HEK293 (cell line): ENCODE results near the gene ACADL.

Experiments used
- CTCF ChIA-PET: fragments of 350-600 bp; formaldehyde crosslinking; extraction: SDS; loops from one replicate; lab custom pipeline; 2021; ENCODE audit warnings: antibody characterized with exemption; lab: Yijun Ruan, JAX
- POLR2A ChIA-PET: fragments of 300-600 bp; formaldehyde crosslinking; extraction: SDS; loops from one replicate; lab custom pipeline; 2020; ENCODE audit warnings: antibody characterized with exemption, inconsistent platforms; lab: Yijun Ruan, JAX
- H3K27ac ChIP-seq: fragments of 200-500 bp; sonication (Bioruptor generic); 2 replicates; pipeline ENCODE4 v1.5.1; 2014; ENCODE audit warnings: low read depth, low read length, control low read depth, inconsistent platforms; ENCODE audit errors: extremely low read depth
- H3K36me3 ChIP-seq, 2 experiments: fragments of 200-500 bp in 1 of 2; sonication (Bioruptor generic) in 1 of 2; 1 replicate in 1 of 2; 2 replicates in 1 of 2; pipeline ENCODE4 v1.5.1; 2014 to 2017; ENCODE audit warnings: inconsistent platforms in 2 of 2, low read length in 2 of 2; ENCODE audit not compliant: control insufficient read depth in 2 of 2, insufficient read depth in 1 of 2
- H3K4me1 ChIP-seq: fragments of 200-500 bp; sonication (Bioruptor generic); 2 replicates; pipeline ENCODE4 v1.5.1; 2014; ENCODE audit warnings: mild to moderate bottlenecking, low read length, inconsistent platforms; ENCODE audit not compliant: control insufficient read depth, insufficient read depth
- H3K4me3 ChIP-seq: 2 replicates; pipeline ENCODE4 v1.5.1; 2011; ENCODE audit warnings: low read depth, mild to moderate bottlenecking, control low read depth, low read length, moderate library complexity
- H3K9me3 ChIP-seq: fragments of 200-500 bp; sonication (Bioruptor generic); 2 replicates; pipeline ENCODE4 v1.5.1; 2014; ENCODE audit warnings: low read depth, low read length, inconsistent platforms; ENCODE audit not compliant: control insufficient read depth, insufficient read depth
- GLIS2 ChIP-seq: fragments of 450-650 bp; formaldehyde crosslinking; IDR thresholded peaks from 2 replicates; pipeline ENCODE4 v1.5.1; 2016; ENCODE audit warnings: missing biosample characterization, missing genetic modification characterization
- KLF7 ChIP-seq: fragments of 450-650 bp; formaldehyde crosslinking; IDR thresholded peaks from 2 replicates; pipeline ENCODE4 v1.5.1; 2016; ENCODE audit warnings: missing biosample characterization, missing genetic modification characterization, borderline replicate concordance
- SCRT2 ChIP-seq: fragments of 450-650 bp; formaldehyde crosslinking; IDR thresholded peaks from 2 replicates; pipeline ENCODE4 v1.5.1; 2016; ENCODE audit warnings: missing biosample characterization, missing genetic modification characterization
- ZBTB20 ChIP-seq: fragments of 450-650 bp; formaldehyde crosslinking; IDR thresholded peaks from 2 replicates; pipeline ENCODE4 v1.5.1; 2016; ENCODE audit warnings: missing biosample characterization, missing genetic modification characterization
- ZIC2 ChIP-seq: fragments of 450-650 bp; formaldehyde crosslinking; IDR thresholded peaks from 2 replicates; pipeline ENCODE4 v1.5.1; 2016; ENCODE audit warnings: missing biosample characterization, missing genetic modification characterization
- ZNF140 ChIP-seq: fragments of 450-650 bp; formaldehyde crosslinking; IDR thresholded peaks from 2 replicates; pipeline ENCODE4 v1.5.1; 2016; ENCODE audit warnings: missing biosample characterization, missing genetic modification characterization
- ZNF2 ChIP-seq: fragments of 450-650 bp; formaldehyde crosslinking; IDR thresholded peaks from 2 replicates; pipeline ENCODE4 v1.5.1; 2016; ENCODE audit warnings: missing biosample characterization, missing genetic modification characterization
- ZNF311 ChIP-seq: fragments of 450-650 bp; formaldehyde crosslinking; IDR thresholded peaks from 2 replicates; pipeline ENCODE4 v1.5.1; 2017; ENCODE audit warnings: missing biosample characterization, missing genetic modification characterization, borderline replicate concordance
- ZNF350 ChIP-seq: fragments of 450-650 bp; formaldehyde crosslinking; IDR thresholded peaks from 2 replicates; pipeline ENCODE4 v1.5.0; 2017; ENCODE audit warnings: missing biosample characterization, mild to moderate bottlenecking, missing genetic modification characterization
- ZNF366 ChIP-seq: fragments of 450-650 bp; formaldehyde crosslinking; conservative IDR thresholded peaks from 2 replicates; pipeline ENCODE4 v1.5.1; 2016; ENCODE audit warnings: missing biosample characterization, missing genetic modification characterization
- ZNF510 ChIP-seq: fragments of 450-650 bp; formaldehyde crosslinking; IDR thresholded peaks from 2 replicates; pipeline ENCODE4 v1.5.1; 2018; ENCODE audit warnings: mild to moderate bottlenecking, missing genetic modification characterization, missing biosample characterization; ENCODE audit not compliant: insufficient replicate concordance
- ZNF521 ChIP-seq: fragments of 450-650 bp; formaldehyde crosslinking; IDR thresholded peaks from 2 replicates; pipeline ENCODE4 v1.5.1; 2017; ENCODE audit warnings: missing biosample characterization, mild to moderate bottlenecking, missing genetic modification characterization
- ZNF530 ChIP-seq: fragments of 450-650 bp; formaldehyde crosslinking; IDR thresholded peaks from 2 replicates; pipeline ENCODE4 v1.5.1; 2016; ENCODE audit warnings: low read depth, missing biosample characterization, missing genetic modification characterization
- ZNF571 ChIP-seq: fragments of 450-650 bp; formaldehyde crosslinking; IDR thresholded peaks from 2 replicates; pipeline ENCODE4 v1.5.0; 2017; ENCODE audit warnings: missing biosample characterization, missing genetic modification characterization
- ZNF626 ChIP-seq: fragments of 450-650 bp; sonication (Bioruptor Pico); formaldehyde crosslinking; IDR thresholded peaks from 2 replicates; pipeline ENCODE4 v1.5.1; 2018; ENCODE audit warnings: missing biosample characterization, missing genetic modification characterization, inconsistent platforms
- ZNF76 ChIP-seq: fragments of 450-650 bp; formaldehyde crosslinking; IDR thresholded peaks from 2 replicates; pipeline ENCODE4; 2016; ENCODE audit warnings: low read depth, missing biosample characterization, missing genetic modification characterization, borderline replicate concordance
- ZNF830 ChIP-seq: fragments of 450-650 bp; IDR thresholded peaks from 2 replicates; pipeline ENCODE4 v1.5.0; 2018; ENCODE audit warnings: missing biosample characterization, missing genetic modification characterization, low read depth, mild to moderate bottlenecking, moderate library complexity
- ZSCAN16 ChIP-seq: fragments of 450-650 bp; formaldehyde crosslinking; IDR thresholded peaks from 2 replicates; pipeline ENCODE4 v1.5.1; 2016; ENCODE audit warnings: missing biosample characterization, missing genetic modification characterization
- TF ChIP-seq, protein P1 (sequence below): fragments of 450-650 bp; formaldehyde crosslinking; IDR thresholded peaks from 2 replicates; pipeline ENCODE4 v1.5.1; 2016; ENCODE audit warnings: missing biosample characterization, missing genetic modification characterization
- TF ChIP-seq, protein P2 (sequence below): fragments of 450-650 bp; formaldehyde crosslinking; IDR thresholded peaks from 2 replicates; pipeline ENCODE4 v1.5.1; 2016; ENCODE audit warnings: missing biosample characterization, missing genetic modification characterization
- TF ChIP-seq, protein P3 (sequence below): fragments of 450-650 bp; formaldehyde crosslinking; IDR thresholded peaks from 2 replicates; pipeline ENCODE4 v1.5.1; 2016; ENCODE audit warnings: missing biosample characterization, missing genetic modification characterization
- TF ChIP-seq, protein P4 (sequence below): fragments of 450-650 bp; formaldehyde crosslinking; IDR thresholded peaks from 2 replicates; pipeline ENCODE4 v1.5.1; 2016; ENCODE audit warnings: missing biosample characterization, missing genetic modification characterization

ACADL gene

DNA sequence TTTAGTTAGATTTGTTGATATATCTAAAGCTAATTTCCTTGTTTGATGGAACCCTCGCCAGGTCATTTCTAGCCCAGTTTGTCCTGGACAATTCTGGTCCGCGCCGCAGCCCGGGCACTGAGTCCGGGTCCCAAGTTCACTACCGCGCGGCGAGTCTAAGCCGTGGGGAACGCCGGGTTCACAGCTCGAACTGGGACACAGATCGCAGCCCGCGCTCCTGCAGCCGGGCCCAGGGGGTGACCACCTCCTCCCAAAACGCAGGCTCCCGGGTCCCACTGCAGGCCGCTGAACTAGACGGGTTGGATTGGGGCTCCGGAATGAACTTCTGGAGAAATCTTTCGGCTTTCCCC, 681 bp downstream of the ACADL start:
- TF ChIP-seq ZBTB20 (tag by site-specific recombination), result peak; percentile 93
- TF ChIP-seq ZNF510 (tag by site-specific recombination), result no peak

DNA sequence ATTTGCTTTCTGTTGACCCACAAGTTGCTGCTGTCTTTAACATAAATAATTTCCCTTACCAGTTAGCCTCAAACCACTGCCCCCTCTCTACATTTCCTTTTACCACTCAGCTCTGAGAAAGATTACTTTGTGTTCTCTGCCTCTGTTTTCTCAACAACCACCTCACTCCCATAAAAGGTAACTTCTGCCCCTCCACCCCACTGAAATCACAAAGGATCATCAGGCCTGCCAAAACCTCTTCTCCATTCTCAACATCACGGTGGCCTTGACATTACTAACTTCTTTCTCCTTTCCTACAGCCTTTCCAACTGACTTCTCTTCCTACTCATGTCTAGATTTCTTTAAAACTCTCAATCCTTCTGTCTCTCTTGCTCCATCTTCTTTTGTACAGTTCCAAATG, 10.1 kb downstream of the ACADL start:
- ChIA-PET CTCF (interaction anchor here (0.6 to 1.3 kb wide), 4 partner anchors 10 to 254 kb away, joined by 3 read pairs; no protein-coding TSS in a partner anchor), POLR2A (no interaction called here)
- no peaks in the 10 kb centered on the region for H3K9me3 ChIP-seq
- no peaks in the 10 kb centered on the region for H3K36me3 ChIP-seq
- TF ChIP-seq, protein P1, sequence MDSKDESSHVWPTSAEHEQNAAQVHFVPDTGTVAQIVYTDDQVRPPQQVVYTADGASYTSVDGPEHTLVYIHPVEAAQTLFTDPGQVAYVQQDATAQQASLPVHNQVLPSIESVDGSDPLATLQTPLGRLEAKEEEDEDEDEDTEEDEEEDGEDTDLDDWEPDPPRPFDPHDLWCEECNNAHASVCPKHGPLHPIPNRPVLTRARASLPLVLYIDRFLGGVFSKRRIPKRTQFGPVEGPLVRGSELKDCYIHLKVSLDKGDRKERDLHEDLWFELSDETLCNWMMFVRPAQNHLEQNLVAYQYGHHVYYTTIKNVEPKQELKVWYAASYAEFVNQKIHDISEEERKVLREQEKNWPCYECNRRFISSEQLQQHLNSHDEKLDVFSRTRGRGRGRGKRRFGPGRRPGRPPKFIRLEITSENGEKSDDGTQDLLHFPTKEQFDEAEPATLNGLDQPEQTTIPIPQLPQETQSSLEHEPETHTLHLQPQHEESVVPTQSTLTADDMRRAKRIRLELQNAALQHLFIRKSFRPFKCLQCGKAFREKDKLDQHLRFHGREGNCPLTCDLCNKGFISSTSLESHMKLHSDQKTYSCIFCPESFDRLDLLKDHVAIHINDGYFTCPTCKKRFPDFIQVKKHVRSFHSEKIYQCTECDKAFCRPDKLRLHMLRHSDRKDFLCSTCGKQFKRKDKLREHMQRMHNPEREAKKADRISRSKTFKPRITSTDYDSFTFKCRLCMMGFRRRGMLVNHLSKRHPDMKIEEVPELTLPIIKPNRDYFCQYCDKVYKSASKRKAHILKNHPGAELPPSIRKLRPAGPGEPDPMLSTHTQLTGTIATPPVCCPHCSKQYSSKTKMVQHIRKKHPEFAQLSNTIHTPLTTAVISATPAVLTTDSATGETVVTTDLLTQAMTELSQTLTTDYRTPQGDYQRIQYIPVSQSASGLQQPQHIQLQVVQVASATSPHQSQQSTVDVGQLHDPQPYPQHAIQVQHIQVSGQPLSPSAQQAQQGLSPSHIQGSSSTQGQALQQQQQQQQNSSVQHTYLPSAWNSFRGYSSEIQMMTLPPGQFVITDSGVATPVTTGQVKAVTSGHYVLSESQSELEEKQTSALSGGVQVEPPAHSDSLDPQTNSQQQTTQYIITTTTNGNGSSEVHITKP, result no peak
- no peak overlapping the region for H3K4me3 ChIP-seq
- H3K27ac ChIP-seq, result no peak overlapping the region
- H3K4me1 ChIP-seq, result no peaks in the 10 kb centered on the region

More for the DNA sequence above, 681 bp downstream of the ACADL start:
- ChIA-PET CTCF (interaction anchor here (0.5 to 0.6 kb wide), 2 partner anchors 797 to 1960 kb away, joined by 3 to 8 read pairs; no protein-coding TSS in a partner anchor), POLR2A (interaction anchor here (0.8 kb wide), 2 partner anchors 44 to 66 kb away, joined by 3 read pairs; no protein-coding TSS in a partner anchor)
- Histone ChIP-seq H3K9me3 (no peaks in the 10 kb centered on the region), H3K4me1 (peaks cover 4% of the 10 kb centered on the region), H3K27ac (peak overlapping the region; percentile 60; the same call in 1 of the 2 replicates), H3K4me3 (peak overlapping the region; percentile 76), H3K36me3 (no peaks in the 10 kb centered on the region)

DNA sequence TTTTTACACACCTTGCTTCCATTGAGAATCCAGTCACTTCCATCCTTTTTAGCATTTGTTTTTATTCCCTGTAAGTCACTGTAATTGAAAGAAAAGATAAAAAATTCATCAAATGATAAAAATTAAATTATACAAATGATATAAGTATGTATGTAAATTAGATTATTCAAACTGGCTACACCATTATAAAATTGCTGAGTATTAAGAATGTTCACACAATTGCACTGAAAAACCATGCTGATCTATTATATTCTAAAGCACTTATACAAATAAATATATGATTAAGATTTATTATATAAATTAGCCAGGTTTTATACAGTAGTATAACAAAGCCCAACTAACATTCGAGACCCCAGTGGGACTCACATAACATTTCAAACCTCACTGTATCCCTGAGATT, 15.1 kb downstream of the ACADL start:
- Histone ChIP-seq H3K9me3 (no peaks in the 10 kb centered on the region), H3K27ac (no peak overlapping the region)
- POLR2A ChIA-PET, result no interaction called here
- TF ChIP-seq ZSCAN16 (tag by site-specific recombination), result no peak
- TF ChIP-seq ZNF311, result no peak
- TF ChIP-seq ZNF2 (tag by site-specific recombination), result no peak
- no peak for TF ChIP-seq ZIC2 (tag by site-specific recombination)
- TF ChIP-seq ZNF366 (tag by site-specific recombination), result no peak
- TF ChIP-seq ZNF140 (tag by site-specific recombination), result no peak
- no peak for TF ChIP-seq KLF7 (tag by site-specific recombination)
- TF ChIP-seq GLIS2, result no peak
- TF ChIP-seq, protein P2, sequence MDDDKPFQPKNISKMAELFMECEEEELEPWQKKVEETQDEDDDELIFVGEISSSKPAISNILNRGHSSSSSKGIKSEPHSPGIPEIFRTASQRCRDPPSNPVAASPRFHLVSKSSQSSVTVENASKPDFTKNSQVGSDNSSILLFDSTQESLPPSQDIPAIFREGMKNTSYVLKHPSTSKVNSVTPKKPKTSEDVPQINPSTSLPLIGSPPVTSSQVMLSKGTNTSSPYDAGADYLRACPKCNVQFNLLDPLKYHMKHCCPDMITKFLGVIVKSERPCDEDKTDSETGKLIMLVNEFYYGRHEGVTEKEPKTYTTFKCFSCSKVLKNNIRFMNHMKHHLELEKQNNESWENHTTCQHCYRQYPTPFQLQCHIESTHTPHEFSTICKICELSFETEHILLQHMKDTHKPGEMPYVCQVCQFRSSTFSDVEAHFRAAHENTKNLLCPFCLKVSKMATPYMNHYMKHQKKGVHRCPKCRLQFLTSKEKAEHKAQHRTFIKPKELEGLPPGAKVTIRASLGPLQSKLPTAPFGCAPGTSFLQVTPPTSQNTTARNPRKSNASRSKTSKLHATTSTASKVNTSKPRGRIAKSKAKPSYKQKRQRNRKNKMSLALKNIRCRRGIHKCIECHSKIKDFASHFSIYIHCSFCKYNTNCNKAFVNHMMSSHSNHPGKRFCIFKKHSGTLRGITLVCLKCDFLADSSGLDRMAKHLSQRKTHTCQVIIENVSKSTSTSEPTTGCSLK (tag by site-specific recombination), result no peak
- no peak for TF ChIP-seq ZNF626 (tag by site-specific recombination)
- TF ChIP-seq ZNF571 (tag by site-specific recombination), result no peak
- TF ChIP-seq, protein P3, sequence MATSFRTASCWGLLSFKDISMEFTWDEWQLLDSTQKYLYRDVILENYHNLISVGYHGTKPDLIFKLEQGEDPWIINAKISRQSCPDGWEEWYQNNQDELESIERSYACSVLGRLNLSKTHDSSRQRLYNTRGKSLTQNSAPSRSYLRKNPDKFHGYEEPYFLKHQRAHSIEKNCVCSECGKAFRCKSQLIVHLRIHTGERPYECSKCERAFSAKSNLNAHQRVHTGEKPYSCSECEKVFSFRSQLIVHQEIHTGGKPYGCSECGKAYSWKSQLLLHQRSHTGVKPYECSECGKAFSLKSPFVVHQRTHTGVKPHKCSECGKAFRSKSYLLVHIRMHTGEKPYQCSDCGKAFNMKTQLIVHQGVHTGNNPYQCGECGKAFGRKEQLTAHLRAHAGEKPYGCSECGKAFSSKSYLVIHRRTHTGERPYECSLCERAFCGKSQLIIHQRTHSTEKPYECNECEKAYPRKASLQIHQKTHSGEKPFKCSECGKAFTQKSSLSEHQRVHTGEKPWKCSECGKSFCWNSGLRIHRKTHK (tag by site-specific recombination), result no peak
- TF ChIP-seq ZNF830, result no peak
- TF ChIP-seq, protein P4, sequence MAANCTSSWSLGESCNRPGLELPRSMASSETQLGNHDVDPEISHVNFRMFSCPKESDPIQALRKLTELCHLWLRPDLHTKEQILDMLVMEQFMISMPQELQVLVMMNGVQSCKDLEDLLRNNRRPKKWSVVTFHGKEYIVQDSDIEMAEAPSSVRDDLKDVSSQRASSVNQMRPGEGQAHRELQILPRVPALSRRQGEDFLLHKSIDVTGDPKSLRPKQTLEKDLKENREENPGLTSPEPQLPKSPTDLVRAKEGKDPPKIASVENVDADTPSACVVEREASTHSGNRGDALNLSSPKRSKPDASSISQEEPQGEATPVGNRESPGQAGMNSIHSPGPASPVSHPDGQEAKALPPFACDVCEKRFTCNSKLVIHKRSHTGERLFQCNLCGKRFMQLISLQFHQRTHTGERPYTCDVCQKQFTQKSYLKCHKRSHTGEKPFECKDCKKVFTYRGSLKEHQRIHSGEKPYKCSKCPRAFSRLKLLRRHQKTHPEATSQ (tag by site-specific recombination), result no peak
- TF ChIP-seq ZNF350 (tag by site-specific recombination), result no peak
- TF ChIP-seq ZNF76, result no peak
- TF ChIP-seq ZNF521 (tag by site-specific recombination), result no peak
- TF ChIP-seq SCRT2 (tag by site-specific recombination), result no peak
- TF ChIP-seq ZNF530 (tag by site-specific recombination), result no peak
- TF ChIP-seq, all 188 proteins: peak for 0
- H3K36me3 ChIP-seq, result no peaks in the 10 kb centered on the region
- H3K4me1 ChIP-seq, result no peaks in the 10 kb centered on the region
- CTCF ChIA-PET, result interaction anchor here (1.3 kb wide), 1 partner anchor 11 kb away, joined by 4 read pairs; no protein-coding TSS in a partner anchor
- H3K4me3 ChIP-seq, result no peak overlapping the region
